GM12801 (cell line): ENCODE data around the gene SSRP1.

Experiments used
- CTCF ChIP-seq: IDR thresholded peaks from one replicate; pipeline ENCODE4 v1.5.1; 2011; ENCODE audit warnings: control low read depth; ENCODE audit not compliant: insufficient read length; ENCODE audit errors: extremely low read depth

The SSRP1 gene

DNA sequence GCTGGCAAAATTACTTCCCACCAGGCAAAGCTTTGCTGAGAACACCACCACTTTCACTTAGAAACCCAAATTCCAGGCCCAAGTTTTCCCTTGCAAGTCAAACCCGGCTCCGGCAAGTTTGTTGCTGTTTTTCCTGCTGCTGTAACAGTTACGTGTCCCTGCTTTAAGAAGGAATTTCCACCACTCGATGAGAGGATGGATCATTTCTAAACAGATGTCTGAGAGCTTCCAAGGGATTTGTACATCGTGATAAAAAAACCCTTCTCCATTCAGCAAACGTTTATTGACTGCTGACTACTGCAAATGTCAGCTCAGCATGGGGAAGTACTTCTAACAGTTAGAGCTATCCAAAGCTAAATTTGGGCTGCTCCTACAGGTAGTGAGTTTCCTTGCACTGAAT is 22.2 kb upstream of the SSRP1 start:
- no peak for TF ChIP-seq CTCF

DNA sequence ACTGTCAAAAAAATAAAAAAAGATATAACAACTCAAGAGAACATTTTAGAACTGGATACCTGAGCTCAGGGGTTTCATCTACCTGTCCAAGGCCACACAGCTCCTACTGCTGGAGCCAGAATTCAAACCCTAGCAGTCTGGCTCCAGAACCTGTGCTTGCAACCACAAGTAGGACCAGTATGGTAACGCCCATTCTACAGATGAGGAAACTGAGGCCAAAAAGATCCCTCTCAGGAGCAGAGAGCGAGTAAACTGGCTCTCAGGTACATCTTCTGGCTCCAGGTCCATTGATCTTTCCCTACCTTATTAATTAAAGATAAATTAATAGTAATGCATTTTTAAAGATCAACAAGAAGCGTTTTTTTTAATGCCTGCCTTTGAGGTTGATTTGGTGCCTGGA is 21.6 kb upstream of the SSRP1 start:
- no peak for TF ChIP-seq CTCF

DNA sequence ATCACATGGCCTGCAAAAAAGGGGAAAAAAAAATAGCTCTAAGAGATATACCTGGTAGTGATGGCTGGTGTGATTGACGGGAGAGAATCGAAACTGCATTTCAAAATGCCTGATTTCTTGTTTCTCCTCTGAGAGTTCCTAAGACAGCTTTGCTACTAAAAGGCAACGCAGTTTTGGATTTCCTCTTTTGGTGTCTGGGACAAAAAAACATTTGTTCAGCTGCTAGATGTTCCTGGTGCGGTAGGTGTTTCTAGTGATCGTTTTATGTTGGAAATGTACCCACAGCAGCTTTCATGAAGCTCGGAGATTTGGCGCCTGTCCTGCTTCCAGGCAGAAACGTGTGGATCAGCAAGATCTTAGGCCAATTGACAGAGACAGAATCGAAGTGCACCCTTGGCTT is 20.6 kb upstream of the SSRP1 start:
- no peak for TF ChIP-seq CTCF

GRCh38 chr11:57354699-57355098 is 19.0 kb upstream of the SSRP1 start:
- no peak for TF ChIP-seq CTCF

- TF ChIP-seq CTCF: no peak
Observed at GRCh38 chr11:57353852-57354251, 18.2 kb upstream of the SSRP1 start.

- TF ChIP-seq CTCF: no peak
Observed at GRCh38 chr11:57353446-57353845, 17.8 kb upstream of the SSRP1 start.

- TF ChIP-seq CTCF: no peak
Observed at GRCh38 chr11:57353036-57353435, 17.3 kb upstream of the SSRP1 start.
